GM19351 (cell line): ENCODE data around the gene GMDS.

ENCODE experiments used
- ATAC-seq: cut with Tn5 transposase; IDR thresholded peaks from one replicate; pipeline ENCODE4 v1.9.1; 2021; ENCODE audit warnings: mild to moderate bottlenecking, moderate library complexity; ENCODE audit not compliant: unreplicated experiment

GMDS gene

GRCh38 chr6:1622220-1622850, 623.1 kb downstream of the GMDS start:
- no peak for ATAC-seq

GRCh38 chr6:1621070-1621701, 624.2 kb downstream of the GMDS start:
- ATAC-seq, result no peak

- ATAC-seq, result no peak
Measured at GRCh38 chr6:1620504-1621069, 624.8 kb downstream of the GMDS start.

DNA sequence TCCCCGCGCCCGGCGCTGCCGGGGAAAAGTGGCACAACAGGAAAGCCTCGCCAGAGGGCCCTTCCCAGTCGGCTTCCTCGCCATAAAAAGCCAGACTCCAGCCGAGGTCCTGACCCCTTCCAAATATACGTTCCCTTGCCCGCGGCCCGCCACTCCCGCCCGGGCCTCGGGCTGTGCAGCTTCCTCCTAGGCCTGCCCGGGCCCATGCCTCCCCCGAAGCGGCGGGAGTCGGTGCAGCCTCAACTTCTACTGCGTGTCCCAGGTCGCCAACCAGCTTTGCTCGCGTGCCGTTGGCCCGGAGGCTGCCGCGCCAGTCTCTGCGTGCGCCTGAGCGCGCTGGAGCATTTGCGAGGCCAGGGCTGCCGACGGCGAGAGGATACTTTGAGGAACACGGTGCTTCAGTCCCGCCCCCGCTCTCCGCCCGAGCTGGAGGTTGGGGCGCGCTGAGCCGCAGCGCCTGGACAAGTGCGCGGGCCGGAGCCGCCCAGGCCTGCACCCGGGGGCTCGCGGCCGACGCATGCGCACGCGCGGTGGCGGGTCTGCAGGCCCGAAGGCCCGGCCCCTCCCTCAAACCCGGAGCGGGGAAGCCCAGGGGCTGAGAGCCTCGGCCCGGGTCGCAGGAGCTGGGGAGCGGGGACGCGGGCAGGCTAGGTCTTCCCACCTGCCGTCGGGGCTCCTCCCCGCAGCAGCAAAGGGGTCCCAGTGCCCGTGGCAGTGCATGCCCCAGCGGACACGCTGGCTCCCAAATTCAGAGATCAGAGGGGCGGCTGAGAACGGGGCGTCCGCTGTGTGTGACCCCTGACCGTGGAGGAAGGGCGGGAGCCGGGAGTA, 625.5 kb downstream of the GMDS start:
- ATAC-seq, result no peak

DNA sequence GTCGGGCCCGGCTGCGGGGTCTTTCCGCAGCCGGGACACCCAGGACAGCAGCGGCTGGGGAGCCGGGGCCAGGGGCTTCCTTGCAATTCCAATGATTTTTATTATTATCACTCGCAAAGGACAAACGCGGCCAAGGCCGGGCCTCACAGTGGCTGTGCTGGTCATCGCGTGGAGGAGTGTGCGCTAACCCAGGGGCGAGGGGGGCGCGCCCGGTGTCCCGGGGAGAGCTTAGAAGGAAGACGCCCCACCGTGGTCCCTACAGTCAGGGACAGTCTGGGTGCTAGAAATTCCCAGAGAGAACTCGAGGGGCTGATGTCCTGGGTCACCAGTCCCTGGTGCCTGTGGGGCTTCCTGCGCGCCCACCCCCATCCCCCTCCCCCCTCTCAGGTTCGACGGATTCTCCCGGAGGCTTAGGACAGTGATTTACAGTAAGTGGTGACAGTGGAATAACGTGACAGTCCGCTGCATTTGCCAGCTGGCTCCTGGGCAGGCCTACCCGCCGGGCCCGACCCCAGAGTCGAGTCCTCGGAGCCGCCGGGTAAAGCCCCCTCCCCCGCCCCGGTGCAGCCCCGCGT, 626.2 kb downstream of the GMDS start:
- ATAC-seq, result no peak

GRCh38 chr6:1618311-1619097, 626.9 kb downstream of the GMDS start:
- ATAC-seq, result no peak

GRCh38 chr6:1617466-1618310, 627.7 kb downstream of the GMDS start:
- no peak for ATAC-seq

DNA sequence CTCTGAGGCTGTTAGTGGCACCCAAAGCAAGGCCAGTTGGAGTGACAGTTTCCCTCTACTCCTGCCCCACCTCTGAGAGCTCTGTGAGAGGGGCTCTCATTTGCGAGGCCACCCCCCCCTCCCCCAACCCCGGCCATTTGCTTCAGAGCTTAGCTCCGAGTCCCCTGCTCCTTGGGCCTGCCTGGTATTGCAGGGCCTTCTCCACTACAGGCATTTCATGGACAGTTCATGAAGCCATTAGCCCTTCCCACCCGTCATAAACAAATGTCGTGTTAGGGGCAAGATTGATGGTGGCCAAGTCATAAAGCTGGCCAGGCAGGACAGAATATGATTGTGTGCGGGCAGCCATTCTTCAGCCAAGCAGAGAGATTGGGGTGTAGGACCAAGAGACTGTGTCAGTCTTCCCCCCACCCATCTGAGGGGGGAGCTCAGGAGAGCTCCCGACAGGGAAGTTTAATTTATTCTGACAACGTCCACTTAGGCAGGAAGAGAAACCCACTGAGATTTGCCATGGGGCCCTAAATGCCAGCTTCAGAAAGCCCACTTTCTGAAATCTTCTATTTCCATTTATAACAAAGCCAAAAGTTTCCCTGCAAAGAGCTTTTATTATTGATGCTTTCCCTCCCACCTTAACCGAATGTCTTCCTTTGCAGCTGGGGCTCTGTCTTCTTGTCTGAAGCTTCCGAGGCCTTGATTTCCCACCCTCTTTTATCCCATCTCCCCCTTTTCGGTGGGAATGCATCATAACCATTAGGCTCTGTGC, 628.5 kb downstream of the GMDS start:
- no peak for ATAC-seq

DNA sequence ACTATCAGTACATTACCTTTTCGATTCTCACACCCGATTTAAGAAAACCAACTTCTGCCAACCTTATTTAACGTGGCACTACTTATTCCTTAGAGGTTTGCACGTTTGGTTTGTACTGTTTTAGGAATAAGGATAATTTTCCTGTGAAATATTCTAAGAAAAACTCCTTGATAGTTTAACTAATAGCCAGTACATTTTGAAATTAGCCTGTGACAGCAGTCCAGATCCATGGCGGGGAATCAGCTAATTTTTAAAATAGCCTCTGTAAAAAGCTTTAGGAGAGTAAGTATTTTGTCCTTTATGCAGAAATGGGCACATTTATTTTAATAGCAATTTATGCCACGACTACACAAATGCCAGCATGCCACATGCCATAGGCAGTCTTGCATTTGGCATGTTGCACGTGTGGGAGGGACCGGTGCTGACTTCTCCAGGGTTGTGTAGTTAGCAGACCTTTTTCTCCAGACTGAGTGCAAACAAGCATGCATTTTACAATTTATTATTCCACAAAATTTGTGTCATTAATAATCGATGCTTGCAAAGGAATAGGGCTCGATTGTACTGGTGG, 629.5 kb downstream of the GMDS start:
- ATAC-seq, result no peak

DNA sequence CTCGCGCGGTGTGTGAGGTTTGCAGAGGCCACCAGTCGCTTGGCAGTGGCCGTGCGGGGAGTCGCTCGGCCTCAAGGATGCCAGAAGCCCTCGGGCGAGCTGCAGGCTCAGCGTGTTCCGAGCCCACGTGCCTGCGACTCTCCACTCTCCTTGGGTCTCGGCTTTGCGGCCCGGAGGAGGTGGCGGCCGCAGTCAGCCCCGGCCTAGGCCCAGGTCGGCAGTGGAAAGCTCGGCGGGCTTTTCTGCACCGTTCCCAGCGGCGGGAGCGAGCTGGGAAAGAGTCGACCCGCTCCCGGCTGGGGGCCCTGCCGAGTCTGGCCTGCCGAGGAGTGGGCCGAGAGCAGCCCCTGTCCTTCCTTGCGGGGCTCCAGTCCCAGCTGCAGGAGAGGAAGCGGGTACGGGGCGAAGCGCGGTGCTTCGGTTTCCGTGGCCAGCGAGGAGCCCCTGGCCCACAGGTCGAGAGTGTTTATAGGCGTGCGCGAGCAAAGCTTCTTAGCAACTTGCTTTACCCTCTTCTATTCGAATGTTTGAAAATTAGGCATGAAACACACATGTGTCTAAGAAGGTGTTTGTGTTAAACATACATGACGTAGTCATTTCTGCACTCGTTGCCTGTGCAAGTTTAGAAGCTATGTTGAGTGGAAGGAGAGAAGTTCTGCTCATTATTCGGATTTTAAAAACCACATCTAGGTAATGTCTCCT, 630.1 kb downstream of the GMDS start:
- no peak for ATAC-seq

DNA sequence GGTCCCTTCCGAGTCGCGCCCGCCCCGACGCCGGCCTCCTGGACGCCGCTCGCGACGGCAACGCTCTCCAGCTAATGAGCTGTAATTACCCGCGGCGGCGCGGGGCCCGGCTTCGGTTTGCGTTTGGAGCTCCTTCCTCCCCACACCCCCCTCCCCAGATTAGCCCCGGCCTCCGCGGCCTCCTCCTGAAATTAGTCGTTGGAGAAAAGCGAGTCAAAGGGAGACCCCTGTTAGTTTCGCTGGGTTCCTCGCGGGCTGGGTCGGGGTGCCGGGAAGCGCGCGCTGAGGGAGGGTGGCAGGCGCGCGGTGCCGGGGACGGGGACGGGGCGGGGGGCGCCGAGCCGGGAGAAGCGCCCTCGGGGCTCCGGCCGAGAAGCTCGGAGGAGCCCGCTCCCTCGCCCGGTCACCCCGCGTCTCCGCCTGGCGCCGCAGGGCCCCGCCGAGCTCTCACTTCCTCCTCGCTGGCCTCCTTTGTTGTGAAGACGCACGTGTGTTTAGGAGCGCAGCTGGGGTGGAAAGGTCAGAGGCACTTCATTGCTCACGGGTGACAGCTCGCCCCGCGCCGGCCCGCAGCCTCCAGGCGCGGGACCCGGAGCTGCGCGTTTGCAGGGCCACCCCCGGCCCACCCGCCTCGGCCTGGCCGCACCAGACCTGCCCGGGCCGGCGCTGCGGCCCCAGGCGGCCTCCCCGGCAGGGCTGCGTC, 630.8 kb downstream of the GMDS start:
- ATAC-seq, result no peak

GRCh38 chr6:1613688-1614447, 631.5 kb downstream of the GMDS start:
- no peak for ATAC-seq

GRCh38 chr6:1613346-1613687, 632.1 kb downstream of the GMDS start:
- ATAC-seq, result no peak

- no peak for ATAC-seq
Measured at GRCh38 chr6:1612974-1613306, 632.5 kb downstream of the GMDS start.

DNA sequence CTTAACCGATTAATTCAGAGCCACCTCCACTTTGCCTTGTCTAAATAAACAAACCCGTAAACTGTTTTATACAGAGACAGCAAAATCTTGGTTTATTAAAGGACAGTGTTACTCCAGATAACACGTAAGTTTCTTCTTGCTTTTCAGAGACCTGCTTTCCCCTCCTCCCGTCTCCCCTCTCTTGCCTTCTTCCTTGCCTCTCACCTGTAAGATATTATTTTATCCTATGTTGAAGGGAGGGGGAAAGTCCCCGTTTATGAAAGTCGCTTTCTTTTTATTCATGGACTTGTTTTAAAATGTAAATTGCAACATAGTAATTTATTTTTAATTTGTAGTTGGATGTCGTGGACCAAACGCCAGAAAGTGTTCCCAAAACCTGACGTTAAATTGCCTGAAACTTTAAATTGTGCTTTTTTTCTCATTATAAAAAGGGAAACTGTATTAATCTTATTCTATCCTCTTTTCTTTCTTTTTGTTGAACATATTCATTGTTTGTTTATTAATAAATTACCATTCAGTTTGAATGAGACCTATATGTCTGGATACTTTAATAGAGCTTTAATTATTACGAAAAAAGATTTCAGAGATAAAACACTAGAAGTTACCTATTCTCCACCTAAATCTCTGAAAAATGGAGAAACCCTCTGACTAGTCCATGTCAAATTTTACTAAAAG, 633.0 kb downstream of the GMDS start:
- no peak for ATAC-seq

DNA sequence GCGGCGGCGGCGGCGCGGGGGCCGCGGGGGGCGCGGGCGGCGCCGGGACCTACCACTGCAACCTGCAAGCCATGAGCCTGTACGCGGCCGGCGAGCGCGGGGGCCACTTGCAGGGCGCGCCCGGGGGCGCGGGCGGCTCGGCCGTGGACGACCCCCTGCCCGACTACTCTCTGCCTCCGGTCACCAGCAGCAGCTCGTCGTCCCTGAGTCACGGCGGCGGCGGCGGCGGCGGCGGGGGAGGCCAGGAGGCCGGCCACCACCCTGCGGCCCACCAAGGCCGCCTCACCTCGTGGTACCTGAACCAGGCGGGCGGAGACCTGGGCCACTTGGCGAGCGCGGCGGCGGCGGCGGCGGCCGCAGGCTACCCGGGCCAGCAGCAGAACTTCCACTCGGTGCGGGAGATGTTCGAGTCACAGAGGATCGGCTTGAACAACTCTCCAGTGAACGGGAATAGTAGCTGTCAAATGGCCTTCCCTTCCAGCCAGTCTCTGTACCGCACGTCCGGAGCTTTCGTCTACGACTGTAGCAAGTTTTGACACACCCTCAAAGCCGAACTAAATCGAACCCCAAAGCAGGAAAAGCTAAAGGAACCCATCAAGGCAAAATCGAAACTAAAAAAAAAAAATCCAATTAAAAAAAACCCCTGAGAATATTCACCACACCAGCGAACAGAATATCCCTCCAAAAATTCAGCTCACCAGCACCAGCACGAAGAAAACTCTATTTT, 633.7 kb downstream of the GMDS start:
- ATAC-seq, result no peak
